Activated T-cell treated with anti-CD3 and anti-CD28 coated beads, Interleukin-2, amount 50 U/mL, for 24 hours (primary cell): Measurements from ENCODE around the gene PCOLCE2.
A peak's percentile ranks its signal among the peaks of the same experiment; 100 is the strongest.
"Not testable (repeated sequence)": the region's sequence is repeated elsewhere in the genome, so short reads cannot be mapped to it uniquely, and the experiment has no call there.

Source experiments
- DNase-seq: peaks from one replicate; pipeline ENCODE4 v3.0.0-alpha.2; 2020
- H3K27ac Mint-ChIP-seq: 2 replicates; pipeline ENCODE4 v1.8.0; 2020; ENCODE audit warnings: mild to moderate bottlenecking, mixed read lengths
- H3K27me3 Mint-ChIP-seq: 2 replicates; pipeline ENCODE4 v1.8.0; 2020; ENCODE audit warnings: mixed read lengths
- H3K36me3 Mint-ChIP-seq: 2 replicates; pipeline ENCODE4 v1.8.0; 2020; ENCODE audit warnings: low read depth, mixed read lengths
- H3K4me1 Mint-ChIP-seq: 2 replicates; pipeline ENCODE4 v1.8.0; 2020; ENCODE audit warnings: low read depth, mixed read lengths
- H3K4me3 Mint-ChIP-seq: 2 replicates; pipeline ENCODE4 v1.8.0; 2020; ENCODE audit warnings: mild to moderate bottlenecking, moderate library complexity, mixed read lengths
- H3K9me3 Mint-ChIP-seq: 2 replicates; pipeline ENCODE4 v1.8.0; 2020; ENCODE audit warnings: mixed read lengths

PCOLCE2 gene

GRCh38 chr3:142888099-142888480, 793 bp downstream of the PCOLCE2 start:
- Mint-ChIP-seq H3K4me3 (peak overlapping the region; percentile 62), H3K27ac (no peak overlapping the region), H3K9me3 (no peaks in the 10 kb centered on the region), H3K4me1 (peaks cover 9% of the 10 kb centered on the region), H3K36me3 (no peaks in the 10 kb centered on the region), H3K27me3 (peaks cover 76% of the 10 kb centered on the region)
- no peak for DNase-seq

- H3K36me3 Mint-ChIP-seq, result no peaks in the 10 kb centered on the region
- H3K4me1 Mint-ChIP-seq, result peaks cover 9% of the 10 kb centered on the region
- DNase-seq, result no peak
- H3K27me3 Mint-ChIP-seq, result peaks cover 68% of the 10 kb centered on the region
- no peak overlapping the region for H3K4me3 Mint-ChIP-seq
- H3K9me3 Mint-ChIP-seq, result no peaks in the 10 kb centered on the region
- no peak overlapping the region for H3K27ac Mint-ChIP-seq
Observed at GRCh38 chr3:142886940-142887339, 1.9 kb downstream of the PCOLCE2 start.

DNA sequence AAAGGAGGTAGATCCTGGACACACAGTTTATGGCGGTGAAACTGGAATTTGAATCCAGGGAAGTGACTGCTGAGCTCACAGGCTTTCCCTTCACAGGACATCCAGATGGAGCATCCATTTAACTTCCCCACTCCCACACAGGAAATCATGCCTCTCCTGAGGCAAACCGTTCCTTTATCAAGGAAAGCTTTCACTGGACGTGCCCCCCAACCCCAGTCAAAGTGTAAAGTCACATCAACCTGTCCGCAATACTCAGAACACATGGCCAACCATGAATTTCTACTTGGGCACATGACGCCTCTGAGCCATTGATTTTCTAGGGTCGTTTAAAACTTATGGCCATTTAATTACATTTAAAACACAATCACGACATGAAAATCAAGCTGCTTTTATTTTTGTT, 2.9 kb downstream of the PCOLCE2 start:
- Mint-ChIP-seq H3K27ac (no peak overlapping the region), H3K9me3 (no peaks in the 10 kb centered on the region), H3K4me1 (peaks cover 9% of the 10 kb centered on the region), H3K4me3 (no peak overlapping the region), H3K27me3 (peaks cover 60% of the 10 kb centered on the region), H3K36me3 (no peaks in the 10 kb centered on the region)
- DNase-seq, result no peak

GRCh38 chr3:142884531-142884930, 4.4 kb downstream of the PCOLCE2 start:
- DNase-seq, result no peak
- H3K27ac Mint-ChIP-seq, result no peak overlapping the region
- H3K4me3 Mint-ChIP-seq, result no peak overlapping the region
- H3K27me3 Mint-ChIP-seq, result peaks cover 52% of the 10 kb centered on the region
- no peaks in the 10 kb centered on the region for H3K9me3 Mint-ChIP-seq
- peaks cover 8% of the 10 kb centered on the region for H3K4me1 Mint-ChIP-seq
- H3K36me3 Mint-ChIP-seq, result no peaks in the 10 kb centered on the region

GRCh38 chr3:142883534-142883933, 5.3 kb downstream of the PCOLCE2 start:
- DNase-seq, H3K9me3 Mint-ChIP-seq, H3K4me3 Mint-ChIP-seq, H3K36me3 Mint-ChIP-seq, H3K27ac Mint-ChIP-seq, H3K4me1 Mint-ChIP-seq: not testable (repeated sequence)
- peaks cover 52% of the 10 kb centered on the region for H3K27me3 Mint-ChIP-seq

DNA sequence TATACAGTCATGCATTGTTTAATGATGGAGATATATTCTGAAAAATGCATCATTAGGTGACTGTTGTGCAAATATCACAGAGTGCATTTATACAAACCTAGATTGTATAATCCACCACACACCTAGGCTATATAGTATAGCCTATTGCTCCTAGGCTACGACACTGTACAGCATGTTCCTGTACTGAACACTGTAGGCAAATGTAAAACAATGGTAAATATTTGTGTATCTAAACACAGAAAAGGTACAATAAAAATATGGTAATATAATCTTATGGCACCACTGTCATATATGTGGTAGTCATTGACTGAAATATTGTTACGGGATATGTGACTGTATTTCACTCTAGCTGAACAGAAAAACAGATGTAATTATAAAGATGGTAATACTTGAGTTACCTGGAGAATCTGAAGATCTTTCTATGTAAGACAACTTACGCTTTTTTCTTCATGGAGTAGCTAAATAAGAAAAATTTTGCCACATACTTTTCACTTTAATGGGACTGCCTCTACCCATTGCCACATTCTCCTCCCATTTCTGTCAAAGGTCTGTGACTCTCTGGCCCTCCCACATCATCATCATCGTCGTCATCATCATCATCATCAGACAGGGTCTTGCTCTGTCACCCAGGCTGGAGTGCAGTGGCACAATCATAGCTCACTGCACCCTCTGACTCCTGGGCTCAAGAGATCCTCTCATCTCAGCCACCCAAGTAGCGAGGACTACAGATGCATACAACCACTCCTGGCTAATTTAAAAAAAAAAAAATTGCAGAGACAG, 7.2 kb downstream of the PCOLCE2 start:
- H3K4me3 Mint-ChIP-seq, result no peak overlapping the region
- DNase-seq, result no peak
- H3K36me3 Mint-ChIP-seq, result no peaks in the 10 kb centered on the region
- H3K27ac Mint-ChIP-seq, result no peak overlapping the region
- H3K27me3 Mint-ChIP-seq, result peaks cover 44% of the 10 kb centered on the region
- H3K9me3 Mint-ChIP-seq, result no peaks in the 10 kb centered on the region
- no peaks in the 10 kb centered on the region for H3K4me1 Mint-ChIP-seq

DNA sequence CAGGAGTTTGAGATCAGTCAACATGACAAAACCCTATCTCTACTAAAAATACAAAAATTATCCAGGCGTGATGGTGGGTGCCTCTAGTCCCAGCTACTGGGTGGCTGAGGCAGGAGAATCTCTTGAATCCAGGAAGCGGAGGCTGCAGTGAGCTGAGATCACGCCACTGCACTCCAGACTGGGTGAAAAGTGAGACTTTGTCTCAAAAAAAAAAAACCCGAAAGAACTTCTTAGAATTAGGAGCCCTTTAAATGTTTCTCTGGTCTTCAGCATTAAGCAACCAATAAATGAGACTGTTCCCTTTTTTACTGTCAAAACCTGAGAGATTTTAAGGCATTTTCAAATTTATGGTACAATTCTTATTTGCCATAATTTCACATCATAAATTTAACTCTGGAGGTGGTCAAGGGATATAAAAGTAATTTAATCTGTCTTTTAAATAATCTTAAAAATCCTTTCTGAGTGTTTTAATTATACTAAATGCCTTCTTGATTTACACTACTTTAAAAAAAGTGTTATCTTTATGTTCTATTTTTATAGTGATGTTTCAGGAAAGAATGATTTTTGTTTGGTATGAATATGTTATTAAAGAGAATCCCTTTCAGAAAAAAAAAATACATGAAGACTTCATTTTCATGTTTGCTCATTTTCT, 10.1 kb downstream of the PCOLCE2 start:
- H3K4me1 Mint-ChIP-seq, result peaks cover 6% of the 10 kb centered on the region
- no peaks in the 10 kb centered on the region for H3K9me3 Mint-ChIP-seq
- no peak for DNase-seq
- no peak overlapping the region for H3K4me3 Mint-ChIP-seq
- H3K27me3 Mint-ChIP-seq, result peaks cover 19% of the 10 kb centered on the region
- no peaks in the 10 kb centered on the region for H3K36me3 Mint-ChIP-seq
- H3K27ac Mint-ChIP-seq, result no peak overlapping the region

- Mint-ChIP-seq H3K9me3 (no peaks in the 10 kb centered on the region), H3K4me1 (peaks cover 6% of the 10 kb centered on the region), H3K27me3 (peaks cover 21% of the 10 kb centered on the region), H3K36me3 (no peaks in the 10 kb centered on the region), H3K4me3 (no peak overlapping the region), H3K27ac (no peak overlapping the region)
- no peak for DNase-seq
Observed at GRCh38 chr3:142876417-142876816, 12.5 kb downstream of the PCOLCE2 start.

- no peak for DNase-seq
- peaks cover 19% of the 10 kb centered on the region for H3K27me3 Mint-ChIP-seq
- peaks cover 6% of the 10 kb centered on the region for H3K4me1 Mint-ChIP-seq
- H3K36me3 Mint-ChIP-seq, result no peaks in the 10 kb centered on the region
- no peak overlapping the region for H3K4me3 Mint-ChIP-seq
- H3K9me3 Mint-ChIP-seq, result no peaks in the 10 kb centered on the region
- H3K27ac Mint-ChIP-seq, result peak overlapping the region; percentile 19
Observed at GRCh38 chr3:142875583-142876207, 13.2 kb downstream of the PCOLCE2 start.

DNA sequence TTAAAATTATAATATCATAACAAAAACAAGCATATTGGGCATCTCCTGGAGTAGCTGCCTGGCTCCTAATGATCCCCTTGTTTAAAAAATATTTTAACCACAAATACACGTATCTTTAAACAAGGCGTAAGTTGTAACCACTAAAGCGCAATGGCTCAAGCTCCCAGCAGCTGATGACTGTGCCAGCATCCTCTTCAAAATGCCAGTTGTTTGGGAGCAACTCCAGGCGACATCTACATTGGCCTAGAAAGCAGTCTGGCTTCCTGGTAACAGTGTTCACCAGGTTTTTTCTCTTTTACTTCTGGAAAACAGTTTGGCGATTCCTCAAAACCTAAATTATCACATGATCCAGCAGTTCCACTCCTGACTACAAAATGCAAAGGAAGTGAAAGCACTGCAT, 13.8 kb downstream of the PCOLCE2 start:
- peaks cover 17% of the 10 kb centered on the region for H3K27me3 Mint-ChIP-seq
- H3K27ac Mint-ChIP-seq, result no peak overlapping the region
- H3K4me1 Mint-ChIP-seq, result peaks cover 6% of the 10 kb centered on the region
- H3K36me3 Mint-ChIP-seq, result no peaks in the 10 kb centered on the region
- H3K9me3 Mint-ChIP-seq, result no peaks in the 10 kb centered on the region
- no peak overlapping the region for H3K4me3 Mint-ChIP-seq
- no peak for DNase-seq

- H3K27me3 Mint-ChIP-seq, DNase-seq, H3K4me3 Mint-ChIP-seq, H3K36me3 Mint-ChIP-seq, H3K9me3 Mint-ChIP-seq, H3K4me1 Mint-ChIP-seq, H3K27ac Mint-ChIP-seq: not testable (repeated sequence)
Observed at GRCh38 chr3:142868382-142868781, 20.5 kb downstream of the PCOLCE2 start.

- Mint-ChIP-seq H3K27ac (no peak overlapping the region), H3K4me3 (no peak overlapping the region), H3K4me1 (peaks cover 9% of the 10 kb centered on the region), H3K27me3 (peaks cover 9% of the 10 kb centered on the region), H3K9me3 (no peaks in the 10 kb centered on the region), H3K36me3 (no peaks in the 10 kb centered on the region)
- no peak for DNase-seq
Observed at GRCh38 chr3:142866841-142867631, 21.8 kb downstream of the PCOLCE2 start.

GRCh38 chr3:142863930-142864920, 24.7 kb downstream of the PCOLCE2 start:
- no peak overlapping the region for H3K4me3 Mint-ChIP-seq
- peaks cover 9% of the 10 kb centered on the region for H3K4me1 Mint-ChIP-seq
- H3K9me3 Mint-ChIP-seq, result no peaks in the 10 kb centered on the region
- H3K27ac Mint-ChIP-seq, result no peak overlapping the region
- DNase-seq, result no peak
- H3K36me3 Mint-ChIP-seq, result no peaks in the 10 kb centered on the region
- peaks cover 14% of the 10 kb centered on the region for H3K27me3 Mint-ChIP-seq
